PC-3 (cell line): ENCODE data around the gene AFF1. TPM values are rescaled to one million over a fixed set of nuclear protein-coding genes. Genes with fewer than 3 reads are reported as not detected.
A peak's percentile ranks its signal among the peaks of the same experiment; 100 is the strongest.

ENCODE experiments used
- ATAC-seq: fragments of 200-7000 bp; cut with Tn5 transposase; 2 replicates; pipeline ENCODE4 v1.9.1; 2020; ENCODE audit warnings: mild to moderate bottlenecking, moderate library complexity
- BruUV-seq: library from RNA; stranded (reverse); fragments of 400-500 nt; replicated peaks from 2 replicates; lab custom pipeline; 2021; lab: Mats Ljungman, UMichigan
- CTCF ChIA-PET: fragments of 300-600 bp; sonication (Branson Sonifier 250); formaldehyde crosslinking; loops from one replicate; lab custom pipeline; 2022; ENCODE audit warnings: antibody characterized with exemption; lab: Charles Lee
- POLR2A ChIA-PET: fragments of 300-600 bp; sonication (Branson Sonifier 250); formaldehyde crosslinking; loops from one replicate; lab custom pipeline; 2022; ENCODE audit warnings: antibody characterized with exemption; ENCODE audit not compliant: unreplicated experiment; lab: Charles Lee
- DNase-seq: peaks from one replicate; pipeline ENCODE4 v3.0.0-alpha.2; 2015
- H2AFZ ChIP-seq: fragments of 300-600 bp; sonication (generic); 2 replicates; pipeline ENCODE4 v1.6.0; 2016; ENCODE audit warnings: antibody characterized with exemption, low read length
- H3F3A ChIP-seq: fragments of 300-600 bp; sonication (generic); one replicate; pipeline ENCODE4 v1.6.0; 2017; ENCODE audit warnings: antibody characterized with exemption, low read length, control low read depth, mild to moderate bottlenecking; ENCODE audit not compliant: unreplicated experiment
- H3K27ac ChIP-seq: fragments of 300-600 bp; sonication (generic); 2 replicates; pipeline ENCODE4 v1.5.1; 2016; ENCODE audit warnings: mild to moderate bottlenecking, low read length
- H3K27me3 ChIP-seq: fragments of 300-600 bp; sonication (generic); 2 replicates; pipeline ENCODE4 v1.6.1; 2016; ENCODE audit warnings: low read length, mixed read lengths
- H3K36me3 ChIP-seq: fragments of 300-600 bp; sonication (generic); 2 replicates; pipeline ENCODE4 v1.6.1; 2016; ENCODE audit warnings: low read depth, mixed run types, low read length, mixed read lengths
- H3K4me1 ChIP-seq: fragments of 300-600 bp; sonication (generic); 2 replicates; pipeline ENCODE4 v1.5.1; 2016; ENCODE audit warnings: low read length; ENCODE audit not compliant: insufficient read depth
- H3K4me2 ChIP-seq: fragments of 300-600 bp; sonication (generic); 2 replicates; pipeline ENCODE4 v1.6.0; 2016; ENCODE audit warnings: low read length
- H3K4me3 ChIP-seq: fragments of 300-600 bp; sonication (generic); 2 replicates; pipeline ENCODE4 v1.5.1; 2016; ENCODE audit warnings: mild to moderate bottlenecking, low read length, mixed read lengths
- H3K79me2 ChIP-seq: fragments of 300-600 bp; sonication (generic); 2 replicates; pipeline ENCODE4 v1.6.1; 2017; ENCODE audit warnings: low read length, mixed read lengths
- H3K9ac ChIP-seq: fragments of 300-600 bp; sonication (generic); 2 replicates; pipeline ENCODE4 v1.6.0; 2016; ENCODE audit warnings: mild to moderate bottlenecking, low read length
- H3K9me2 ChIP-seq: fragments of 300-600 bp; sonication (generic); replicated peaks from 2 replicates; pipeline ENCODE4 v1.6.1; 2016; ENCODE audit warnings: mixed run types, low read length, mixed read lengths
- H3K9me3 ChIP-seq: fragments of 300-600 bp; sonication (generic); 2 replicates; pipeline ENCODE4 v1.6.1; 2016; ENCODE audit warnings: low read length, mixed read lengths
- H4K20me1 ChIP-seq: fragments of 300-600 bp; sonication (generic); 2 replicates; pipeline ENCODE4 v1.6.1; 2016; ENCODE audit warnings: low read length, mixed read lengths
- EZH2 ChIP-seq: fragments of 300-600 bp; sonication (generic); IDR thresholded peaks from one replicate; pipeline ENCODE4 v1.6.1; 2017; ENCODE audit warnings: antibody characterized with exemption, mild to moderate bottlenecking, low read length; ENCODE audit not compliant: unreplicated experiment
- EZH2phosphoT487 ChIP-seq: fragments of 300-600 bp; sonication (generic); IDR thresholded peaks from 2 replicates; pipeline ENCODE4 v1.6.1; 2018; ENCODE audit warnings: mild to moderate bottlenecking, antibody characterized with exemption, low read length, borderline replicate concordance
- intact Hi-C: fragments of 100-400 bp; cut with micrococcal nuclease; formaldehyde crosslinking; loops from 2 replicates; pipeline ENCODE4 v1.9.0; 2023
- total RNA-seq: library from RNA; depleted of rRNA; stranded (reverse); fragments of >200 nt; gene quantifications from 2 replicates; pipeline ENCODE4 v1.2.3, GENCODE V29; 2014
- TF ChIP-seq, protein P1 (sequence below): fragments of 300-600 bp; sonication (generic); conservative IDR thresholded peaks from 2 replicates; pipeline ENCODE4 v1.5.1; 2017; ENCODE audit warnings: antibody characterized with exemption, low read depth, mild to moderate bottlenecking, low read length

Gene AFF1
- total RNA-seq, 1 experiment from 2014 or later, result 8.1 TPM

DNA sequence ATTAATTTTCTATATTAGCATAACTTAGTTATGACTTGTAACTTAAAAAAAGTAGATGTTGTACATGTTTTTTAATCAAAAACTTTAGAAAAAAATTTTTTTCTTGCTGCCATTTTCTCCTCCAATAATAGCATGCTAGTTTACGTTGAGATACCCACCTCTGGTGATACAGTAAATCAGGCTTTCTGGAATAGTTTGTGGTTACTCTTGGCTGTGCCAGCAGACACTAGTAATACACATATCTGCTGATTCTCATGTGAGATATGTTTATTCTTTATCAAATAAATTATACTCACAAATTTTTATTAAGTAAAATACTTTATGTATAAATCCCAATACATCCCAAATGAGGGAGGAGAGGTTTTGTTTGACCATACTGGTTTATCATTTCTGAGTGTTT, 168.3 kb downstream of the AFF1 start:
- no peaks in the 10 kb centered on the region for H3K9me2 ChIP-seq
- H3K9ac ChIP-seq, result no peak overlapping the region
- DNase-seq (no peak), ATAC-seq (no peak)
- no peaks in the 10 kb centered on the region; the same call in 1 of the 2 replicates for H3K36me3 ChIP-seq
- peak overlapping the region; percentile 79 for H3K4me2 ChIP-seq
- H3K4me1 ChIP-seq, result peaks cover 31% of the 10 kb centered on the region
- no peaks in the 10 kb centered on the region for H3K27me3 ChIP-seq
- TF ChIP-seq EZH2 (no peak), EZH2phosphoT487 (no peak)
- TF ChIP-seq, protein P1, sequence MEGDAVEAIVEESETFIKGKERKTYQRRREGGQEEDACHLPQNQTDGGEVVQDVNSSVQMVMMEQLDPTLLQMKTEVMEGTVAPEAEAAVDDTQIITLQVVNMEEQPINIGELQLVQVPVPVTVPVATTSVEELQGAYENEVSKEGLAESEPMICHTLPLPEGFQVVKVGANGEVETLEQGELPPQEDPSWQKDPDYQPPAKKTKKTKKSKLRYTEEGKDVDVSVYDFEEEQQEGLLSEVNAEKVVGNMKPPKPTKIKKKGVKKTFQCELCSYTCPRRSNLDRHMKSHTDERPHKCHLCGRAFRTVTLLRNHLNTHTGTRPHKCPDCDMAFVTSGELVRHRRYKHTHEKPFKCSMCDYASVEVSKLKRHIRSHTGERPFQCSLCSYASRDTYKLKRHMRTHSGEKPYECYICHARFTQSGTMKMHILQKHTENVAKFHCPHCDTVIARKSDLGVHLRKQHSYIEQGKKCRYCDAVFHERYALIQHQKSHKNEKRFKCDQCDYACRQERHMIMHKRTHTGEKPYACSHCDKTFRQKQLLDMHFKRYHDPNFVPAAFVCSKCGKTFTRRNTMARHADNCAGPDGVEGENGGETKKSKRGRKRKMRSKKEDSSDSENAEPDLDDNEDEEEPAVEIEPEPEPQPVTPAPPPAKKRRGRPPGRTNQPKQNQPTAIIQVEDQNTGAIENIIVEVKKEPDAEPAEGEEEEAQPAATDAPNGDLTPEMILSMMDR, result no peak
- H2AFZ ChIP-seq, result no peak overlapping the region
- no TSS peak for BruUV-seq
- H4K20me1 ChIP-seq, result no peaks in the 10 kb centered on the region
- H3K9me3 ChIP-seq, result no peaks in the 10 kb centered on the region
- H3K4me3 ChIP-seq, result peak overlapping the region; percentile 46; the same call in 1 of the 2 replicates
- H3K27ac ChIP-seq, result peak overlapping the region; percentile 84
- no peaks in the 10 kb centered on the region for H3K79me2 ChIP-seq
- intact Hi-C loops, result loop anchor here (1.0 kb wide), 1 partner anchor 42 kb away; no protein-coding TSS in a partner anchor
- H3F3A ChIP-seq, result peaks cover 7% of the 10 kb centered on the region
- ChIA-PET CTCF (interaction anchor here (1.2 kb wide), 1 partner anchor 181 kb away, joined by 4 read pairs; no protein-coding TSS in a partner anchor), POLR2A (interaction anchor here (0.7 kb wide), 1 partner anchor 116 kb away, joined by 4 read pairs; no protein-coding TSS in a partner anchor)

DNA sequence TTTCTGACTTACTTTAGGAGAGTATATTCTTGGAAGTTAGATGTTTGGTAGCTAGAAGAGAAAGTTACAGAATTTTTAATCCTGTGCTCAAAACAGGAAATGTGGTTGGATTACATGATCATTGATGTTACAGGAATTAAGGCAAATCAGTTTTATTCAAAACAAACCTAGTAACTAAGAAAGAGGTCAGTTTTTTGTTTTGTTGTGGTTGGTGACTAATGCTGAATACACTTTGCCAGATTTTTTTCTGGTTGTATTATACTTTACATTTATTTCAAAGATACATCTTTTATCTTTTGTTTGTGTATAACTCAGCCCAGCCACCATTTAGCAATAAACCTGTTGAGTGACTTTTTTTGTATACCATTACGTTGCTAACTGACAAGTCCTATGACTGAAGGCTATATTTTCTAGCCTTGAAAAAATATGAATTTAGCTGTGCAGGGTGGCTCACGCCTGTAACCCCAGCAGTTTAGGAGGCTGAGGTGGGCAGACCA, 168.9 kb downstream of the AFF1 start:
- DNase-seq (peak; percentile 92), ATAC-seq (peak; percentile 78)
- TF ChIP-seq, protein P1, result no peak
- TF ChIP-seq EZH2 (no peak), EZH2phosphoT487 (no peak)
- peak overlapping the region; percentile 26; the same call in 1 of the 2 replicates for H3K9ac ChIP-seq
- peaks cover 6% of the 10 kb centered on the region for H3K36me3 ChIP-seq
- BruUV-seq, result no TSS peak
- H3K9me3 ChIP-seq, result no peaks in the 10 kb centered on the region
- no peaks in the 10 kb centered on the region for H3K27me3 ChIP-seq
- no peaks in the 10 kb centered on the region for H3K9me2 ChIP-seq
- peaks cover 7% of the 10 kb centered on the region for H3F3A ChIP-seq
- CTCF ChIA-PET, result interaction anchor here (0.7 to 1.2 kb wide), 2 partner anchors 169 to 181 kb away, joined by 3 to 4 read pairs; partner anchors contain the start of gene AFF1
- POLR2A ChIA-PET, result interaction anchor here (0.7 kb wide), 1 partner anchor 115 kb away, joined by 4 read pairs; no protein-coding TSS in a partner anchor
- peaks cover 38% of the 10 kb centered on the region for H3K4me1 ChIP-seq
- H3K4me2 ChIP-seq, result peak overlapping the region; percentile 79
- H4K20me1 ChIP-seq, result no peaks in the 10 kb centered on the region
- intact Hi-C loops, result loop anchor here (1.0 kb wide), 1 partner anchor 42 kb away; no protein-coding TSS in a partner anchor
- H2AFZ ChIP-seq, result no peak overlapping the region
- peak overlapping the region; percentile 46 for H3K4me3 ChIP-seq
- peak overlapping the region; percentile 84 for H3K27ac ChIP-seq
- H3K79me2 ChIP-seq, result no peaks in the 10 kb centered on the region
